Measurements from ENCODE around the gene LILRA1. TPM values are rescaled to one million over a fixed set of nuclear protein-coding genes. Genes with fewer than 3 reads are reported as not detected.
A peak's percentile ranks its signal among the peaks of the same experiment; 100 is the strongest.

LILRA1 gene
- total and polyA plus RNA-seq, 10 of the 15 experiments (the other 5 are each of a cell fraction or from before 2014, with no cell fraction given): 0.04 TPM; not detected in 9

DNA sequence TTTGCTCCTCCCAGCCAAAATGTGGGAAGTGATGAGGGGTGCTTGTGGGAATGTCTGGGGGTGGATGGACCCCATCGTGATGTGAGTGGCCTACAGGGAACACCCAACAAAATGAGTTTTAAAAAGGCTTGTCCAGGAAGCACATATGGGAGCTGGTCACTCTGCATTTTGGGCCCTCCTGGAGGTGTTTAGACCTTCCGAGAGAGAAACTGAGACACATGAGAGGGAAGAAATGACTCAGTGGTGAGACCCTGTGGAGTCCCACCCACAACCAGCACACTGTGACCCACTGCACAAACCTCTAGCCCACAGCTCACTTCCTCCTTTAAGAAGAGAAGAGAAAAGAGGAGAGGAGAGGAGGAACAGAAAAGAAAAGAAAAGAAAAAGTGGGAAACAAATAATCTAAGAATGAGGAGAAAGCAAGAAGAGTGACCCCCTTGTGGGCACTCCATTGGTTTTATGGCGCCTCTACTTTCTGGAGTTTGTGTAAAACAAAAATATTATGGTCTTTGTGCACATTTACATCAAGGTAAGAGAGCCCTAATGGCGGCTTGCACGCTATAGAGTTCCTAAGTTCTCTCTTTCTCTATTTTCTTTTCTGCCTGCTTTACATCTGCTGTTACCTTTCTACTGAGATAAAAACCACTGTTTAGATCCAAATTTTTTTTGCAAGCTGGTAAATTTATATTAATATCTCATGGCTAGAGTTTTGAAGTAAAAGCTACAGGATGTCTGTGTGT, 23.6 kb downstream of the LILRA1 start (continued):
- TF ChIP-seq CUX1 (IDR thresholded peaks at IDR 0.05; ENCODE audit: insufficient replicate concordance, low read depth, low read length): peak; percentile 73
- TF ChIP-seq, protein P1, sequence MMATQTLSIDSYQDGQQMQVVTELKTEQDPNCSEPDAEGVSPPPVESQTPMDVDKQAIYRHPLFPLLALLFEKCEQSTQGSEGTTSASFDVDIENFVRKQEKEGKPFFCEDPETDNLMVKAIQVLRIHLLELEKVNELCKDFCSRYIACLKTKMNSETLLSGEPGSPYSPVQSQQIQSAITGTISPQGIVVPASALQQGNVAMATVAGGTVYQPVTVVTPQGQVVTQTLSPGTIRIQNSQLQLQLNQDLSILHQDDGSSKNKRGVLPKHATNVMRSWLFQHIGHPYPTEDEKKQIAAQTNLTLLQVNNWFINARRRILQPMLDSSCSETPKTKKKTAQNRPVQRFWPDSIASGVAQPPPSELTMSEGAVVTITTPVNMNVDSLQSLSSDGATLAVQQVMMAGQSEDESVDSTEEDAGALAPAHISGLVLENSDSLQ (IDR thresholded peaks at IDR 0.05): no peak
- no peak for TF ChIP-seq MYB (IDR thresholded peaks at IDR 0.05; ENCODE audit: borderline replicate concordance, low read depth, low read length)

DNA sequence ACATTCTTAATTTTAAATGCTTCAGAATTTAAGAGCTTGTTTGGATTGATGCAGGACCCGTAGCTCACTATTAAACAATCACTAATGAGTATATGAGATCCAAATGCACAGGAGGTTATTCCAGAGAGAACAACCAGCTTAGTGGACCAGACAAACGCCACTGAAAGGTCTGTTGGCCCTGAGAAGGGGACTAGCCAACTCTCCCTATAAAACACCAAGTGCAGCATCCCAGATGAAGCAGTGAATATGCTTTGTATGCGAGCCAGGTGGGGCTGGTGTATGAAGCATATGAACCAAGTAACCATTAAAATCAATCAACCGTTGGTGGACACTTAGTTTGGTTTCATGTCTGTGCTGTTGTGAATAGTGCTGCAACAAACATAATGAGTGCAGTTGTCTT, 27.0 kb downstream of the LILRA1 start:
- TF ChIP-seq MLLT1 (IDR thresholded peaks at IDR 0.05) (no peak), CHD1 (IDR thresholded peaks at IDR 0.05; ENCODE audit: low read depth, low read length) (0 out of 2 replicates have a peak, but pooled peaks have one; percentile 73), WRNIP1 (IDR thresholded peaks at IDR 0.05; ENCODE audit: borderline replicate concordance, low read depth, low read length) (0 out of 2 replicates have a peak, but pooled peaks have one; percentile 80), POLR2AphosphoS5 (IDR thresholded peaks at IDR 0.05; ENCODE audit: low read length) (peak; percentile 63; the same call in 1 of the 2 replicates)
- DNase-seq (ENCODE audit: low read depth, low spot score) (no peak), FAIRE-seq (no peak), ATAC-seq (peak; percentile 8)
- H3K4me2 ChIP-seq (ENCODE audit: control insufficient read depth, insufficient read depth): peak overlapping the region; percentile 93
- no peaks in the 10 kb centered on the region for H4K20me1 ChIP-seq (ENCODE audit: control insufficient read depth, insufficient read depth)
- H3K27ac ChIP-seq (ENCODE audit: control insufficient read depth, insufficient read depth): peak overlapping the region; percentile 51
- no peak overlapping the region for H2AFZ ChIP-seq (ENCODE audit: control insufficient read depth, low read depth, low read length)
- WGBS (ENCODE audit: insufficient coverage, insufficient replicate concordance, low lambda C conversion rate, missing lambda C conversion rate): 1% methylated on average over 4 of the region's 4 CpGs
- peak overlapping the region; percentile 61 for H3K9ac ChIP-seq (ENCODE audit: control insufficient read depth, insufficient read depth, low read length)
- peaks cover 86% of the 10 kb centered on the region for H3K79me2 ChIP-seq (ENCODE audit: control insufficient read depth, insufficient read depth, low read length)
- ChIA-PET SMC1A (ENCODE audit: uncharacterized antibody, unreplicated experiment) (interaction anchor here (0.6 to 3.3 kb wide), 11 partner anchors 9 to 140 kb away, joined by 3 to 20 read pairs (median 4); no protein-coding TSS in a partner anchor), POLR2A (interaction anchor here (1.1 to 1.8 kb wide), 2 partner anchors 13 to 40 kb away, joined by 3 to 4 read pairs; no protein-coding TSS in a partner anchor), CTCF (interaction anchor here (1.1 to 8.3 kb wide), 6 partner anchors 33 to 139 kb away, joined by 3 to 56 read pairs (median 4); no protein-coding TSS in a partner anchor), RAD21 (ENCODE audit: unreplicated experiment) (interaction anchor here (0.7 to 3.7 kb wide), 8 partner anchors 12 to 140 kb away, joined by 3 to 14 read pairs (median 4); partner anchors contain the start of gene LILRB4)
- no peaks in the 10 kb centered on the region; the same call in 2 of the 3 replicates for H3K9me3 ChIP-seq (replicated peaks; ENCODE audit: control insufficient read depth, insufficient read depth, low read length)
- H3K4me3 ChIP-seq: peak overlapping the region; percentile 82
- no peaks in the 10 kb centered on the region for H3K27me3 ChIP-seq (replicated peaks in 1 of 2; ENCODE audit: control insufficient read depth in 2 of 2, insufficient read depth in 2 of 2, low read length in 1 of 2)
- no TSS peak for BruUV-seq (replicated peaks)
- peaks cover 5% of the 10 kb centered on the region for H3K4me1 ChIP-seq (ENCODE audit: control insufficient read depth, insufficient read depth, low read length)
- intact Hi-C loops (cut with micrococcal nuclease; ENCODE audit: unreplicated experiment): no loop called here
- in situ Hi-C loops (cut with MboI): no loop called here
- H3K36me3 ChIP-seq (ENCODE audit: control insufficient read depth in 2 of 2, insufficient read depth in 2 of 2, low read length in 1 of 2): peaks cover 0 to 5% of the 10 kb centered on the region in 2 experiments; a peak in 1 of 4 replicates

Measured in GM12878 (cell line).